ENCODE measurements around the gene CEP85.

CEP85 gene

GRCh38 chr1:26233903-26234643 is at the start of gene CEP85:
TSS of gene CEP85 (plus strand) at chr1:26234200. CDS start at chr1:26239784, 5,584 bp downstream.
- Histone ChIP-seq H3K27ac (ENCODE audit: low read length) (peak within 1 kb of the TSS; percentile 88), H3K27me3 (ENCODE audit: control insufficient read depth in 1 of 2, insufficient read depth in 2 of 2, low read length in 2 of 2) (no peaks in the 10 kb centered on the region), H3K36me3 (ENCODE audit: control insufficient read depth in 2 of 2, insufficient read depth in 2 of 2, low read length in 2 of 2) (no peaks in the 10 kb centered on the region), H3K9ac (ENCODE audit: low read length in 2 of 2) (peak within 1 kb of the TSS; percentile 90 to 91), H3K4me1 (ENCODE audit: control insufficient read depth, insufficient read depth, low read length) (peaks cover 9% of the 10 kb centered on the region), H3K4me3 (ENCODE audit: low read length in 2 of 2) (peak within 1 kb of the TSS; percentile 96 to 97), H3K9me3 (ENCODE audit: control insufficient read depth in 2 of 2, low read length in 2 of 2) (no peaks in the 10 kb centered on the region)

GRCh38 chr1:26184883-26185282 is 49.1 kb upstream of the CEP85 start:
- H3K27ac ChIP-seq (ENCODE audit: low read length): no peak overlapping the region
- H3K9me3 ChIP-seq (ENCODE audit: control insufficient read depth in 2 of 2, low read length in 2 of 2): no peaks in the 10 kb centered on the region
- no peaks in the 10 kb centered on the region for H3K36me3 ChIP-seq (ENCODE audit: control insufficient read depth in 2 of 2, insufficient read depth in 2 of 2, low read length in 2 of 2)
- no peak overlapping the region for H3K4me3 ChIP-seq (ENCODE audit: low read length in 2 of 2)
- no peaks in the 10 kb centered on the region for H3K27me3 ChIP-seq (ENCODE audit: control insufficient read depth in 1 of 2, insufficient read depth in 2 of 2, low read length in 2 of 2)
- H3K9ac ChIP-seq (ENCODE audit: low read length in 2 of 2): no peak overlapping the region
- no peaks in the 10 kb centered on the region for H3K4me1 ChIP-seq (ENCODE audit: control insufficient read depth, insufficient read depth, low read length)

GRCh38 chr1:26187882-26188281 is 46.1 kb upstream of the CEP85 start:
- no peaks in the 10 kb centered on the region for H3K4me1 ChIP-seq (ENCODE audit: control insufficient read depth, insufficient read depth, low read length)

GRCh38 chr1:26188477-26188876 is 45.5 kb upstream of the CEP85 start:
- Histone ChIP-seq H3K27me3 (ENCODE audit: control insufficient read depth in 1 of 2, insufficient read depth in 2 of 2, low read length in 2 of 2) (no peaks in the 10 kb centered on the region), H3K36me3 (ENCODE audit: control insufficient read depth in 2 of 2, insufficient read depth in 2 of 2, low read length in 2 of 2) (no peaks in the 10 kb centered on the region), H3K9me3 (ENCODE audit: control insufficient read depth in 2 of 2, low read length in 2 of 2) (no peaks in the 10 kb centered on the region), H3K27ac (ENCODE audit: low read length) (no peak overlapping the region), H3K4me3 (ENCODE audit: low read length in 2 of 2) (no peak overlapping the region), H3K4me1 (ENCODE audit: control insufficient read depth, insufficient read depth, low read length) (no peaks in the 10 kb centered on the region), H3K9ac (ENCODE audit: low read length in 2 of 2) (no peak overlapping the region)

More at GRCh38 chr1:26187882-26188281, 46.1 kb upstream of the CEP85 start:
- Histone ChIP-seq H3K27ac (ENCODE audit: low read length) (no peak overlapping the region), H3K4me3 (ENCODE audit: low read length in 2 of 2) (no peak overlapping the region), H3K9ac (ENCODE audit: low read length in 2 of 2) (no peak overlapping the region), H3K36me3 (ENCODE audit: control insufficient read depth in 2 of 2, insufficient read depth in 2 of 2, low read length in 2 of 2) (no peaks in the 10 kb centered on the region), H3K9me3 (ENCODE audit: control insufficient read depth in 2 of 2, low read length in 2 of 2) (no peaks in the 10 kb centered on the region), H3K27me3 (ENCODE audit: control insufficient read depth in 1 of 2, insufficient read depth in 2 of 2, low read length in 2 of 2) (no peaks in the 10 kb centered on the region)

- H3K9ac ChIP-seq (ENCODE audit: low read length in 2 of 2): no peak overlapping the region
- H3K4me1 ChIP-seq (ENCODE audit: control insufficient read depth, insufficient read depth, low read length): no peaks in the 10 kb centered on the region
- no peaks in the 10 kb centered on the region for H3K9me3 ChIP-seq (ENCODE audit: control insufficient read depth in 2 of 2, low read length in 2 of 2)
- H3K36me3 ChIP-seq (ENCODE audit: control insufficient read depth in 2 of 2, insufficient read depth in 2 of 2, low read length in 2 of 2): no peaks in the 10 kb centered on the region
- H3K4me3 ChIP-seq (ENCODE audit: low read length in 2 of 2): no peak overlapping the region
- no peak overlapping the region for H3K27ac ChIP-seq (ENCODE audit: low read length)
- H3K27me3 ChIP-seq (ENCODE audit: control insufficient read depth in 1 of 2, insufficient read depth in 2 of 2, low read length in 2 of 2): no peaks in the 10 kb centered on the region
These were observed 44.7 kb upstream of the CEP85 start for GRCh38 chr1:26189331-26189730.

GRCh38 chr1:26189751-26190275 is 44.2 kb upstream of the CEP85 start:
- no peaks in the 10 kb centered on the region for H3K9me3 ChIP-seq (ENCODE audit: control insufficient read depth in 2 of 2, low read length in 2 of 2)
- no peak overlapping the region for H3K27ac ChIP-seq (ENCODE audit: low read length)
- H3K27me3 ChIP-seq (ENCODE audit: control insufficient read depth in 1 of 2, insufficient read depth in 2 of 2, low read length in 2 of 2): no peaks in the 10 kb centered on the region
- no peaks in the 10 kb centered on the region for H3K4me1 ChIP-seq (ENCODE audit: control insufficient read depth, insufficient read depth, low read length)
- H3K36me3 ChIP-seq (ENCODE audit: control insufficient read depth in 2 of 2, insufficient read depth in 2 of 2, low read length in 2 of 2): no peaks in the 10 kb centered on the region
- no peak overlapping the region for H3K9ac ChIP-seq (ENCODE audit: low read length in 2 of 2)
- no peak overlapping the region for H3K4me3 ChIP-seq (ENCODE audit: low read length in 2 of 2)

GRCh38 chr1:26190373-26190987 is 43.5 kb upstream of the CEP85 start, which contains the start of gene CATSPER4:
TSS of gene CATSPER4 (plus strand) at chr1:26190602. CDS start at chr1:26190628, 26 bp downstream.
- no peaks in the 10 kb centered on the region for H3K4me1 ChIP-seq (ENCODE audit: control insufficient read depth, insufficient read depth, low read length)
- no peaks in the 10 kb centered on the region for H3K36me3 ChIP-seq (ENCODE audit: control insufficient read depth in 2 of 2, insufficient read depth in 2 of 2, low read length in 2 of 2)
- no peak within 1 kb of the TSS for H3K27ac ChIP-seq (ENCODE audit: low read length)
- no peak within 1 kb of the TSS for H3K9ac ChIP-seq (ENCODE audit: low read length in 2 of 2)
- no peaks in the 10 kb centered on the region for H3K9me3 ChIP-seq (ENCODE audit: control insufficient read depth in 2 of 2, low read length in 2 of 2)
- H3K4me3 ChIP-seq (ENCODE audit: low read length in 2 of 2): no peak within 1 kb of the TSS
- H3K27me3 ChIP-seq (ENCODE audit: control insufficient read depth in 1 of 2, insufficient read depth in 2 of 2, low read length in 2 of 2): no peaks in the 10 kb centered on the region

- Histone ChIP-seq H3K36me3 (ENCODE audit: control insufficient read depth in 2 of 2, insufficient read depth in 2 of 2, low read length in 2 of 2) (no peaks in the 10 kb centered on the region), H3K9me3 (ENCODE audit: control insufficient read depth in 2 of 2, low read length in 2 of 2) (no peaks in the 10 kb centered on the region), H3K27ac (ENCODE audit: low read length) (no peak overlapping the region), H3K4me3 (ENCODE audit: low read length in 2 of 2) (no peak overlapping the region), H3K4me1 (ENCODE audit: control insufficient read depth, insufficient read depth, low read length) (no peaks in the 10 kb centered on the region), H3K9ac (ENCODE audit: low read length in 2 of 2) (no peak overlapping the region), H3K27me3 (ENCODE audit: control insufficient read depth in 1 of 2, insufficient read depth in 2 of 2, low read length in 2 of 2) (no peaks in the 10 kb centered on the region)
These were observed 42.3 kb upstream of the CEP85 start for GRCh38 chr1:26191739-26192138.

GRCh38 chr1:26195805-26196204 is 38.2 kb upstream of the CEP85 start:
- H3K27me3 ChIP-seq (ENCODE audit: control insufficient read depth in 1 of 2, insufficient read depth in 2 of 2, low read length in 2 of 2): peaks cover 2 to 10% of the 10 kb centered on the region in 2 donors
- no peak overlapping the region for H3K4me3 ChIP-seq (ENCODE audit: low read length in 2 of 2)
- no peaks in the 10 kb centered on the region for H3K9me3 ChIP-seq (ENCODE audit: control insufficient read depth in 2 of 2, low read length in 2 of 2)
- no peak overlapping the region for H3K9ac ChIP-seq (ENCODE audit: low read length in 2 of 2)
- no peaks in the 10 kb centered on the region for H3K36me3 ChIP-seq (ENCODE audit: control insufficient read depth in 2 of 2, insufficient read depth in 2 of 2, low read length in 2 of 2)
- no peaks in the 10 kb centered on the region for H3K4me1 ChIP-seq (ENCODE audit: control insufficient read depth, insufficient read depth, low read length)
- no peak overlapping the region for H3K27ac ChIP-seq (ENCODE audit: low read length)

GRCh38 chr1:26197301-26197700 is 36.7 kb upstream of the CEP85 start:
- Histone ChIP-seq H3K27ac (ENCODE audit: low read length) (no peak overlapping the region), H3K36me3 (ENCODE audit: control insufficient read depth in 2 of 2, insufficient read depth in 2 of 2, low read length in 2 of 2) (no peaks in the 10 kb centered on the region), H3K27me3 (ENCODE audit: control insufficient read depth in 1 of 2, insufficient read depth in 2 of 2, low read length in 2 of 2) (peaks cover 6 to 13% of the 10 kb centered on the region in 2 donors), H3K4me3 (ENCODE audit: low read length in 2 of 2) (no peak overlapping the region), H3K9me3 (ENCODE audit: control insufficient read depth in 2 of 2, low read length in 2 of 2) (no peaks in the 10 kb centered on the region), H3K4me1 (ENCODE audit: control insufficient read depth, insufficient read depth, low read length) (no peaks in the 10 kb centered on the region), H3K9ac (ENCODE audit: low read length in 2 of 2) (no peak overlapping the region)

GRCh38 chr1:26197813-26198212 is 36.2 kb upstream of the CEP85 start:
- Histone ChIP-seq H3K4me1 (ENCODE audit: control insufficient read depth, insufficient read depth, low read length) (no peaks in the 10 kb centered on the region), H3K9ac (ENCODE audit: low read length in 2 of 2) (no peak overlapping the region), H3K27ac (ENCODE audit: low read length) (no peak overlapping the region), H3K4me3 (ENCODE audit: low read length in 2 of 2) (no peak overlapping the region), H3K27me3 (ENCODE audit: control insufficient read depth in 1 of 2, insufficient read depth in 2 of 2, low read length in 2 of 2) (peaks cover 6 to 13% of the 10 kb centered on the region in 2 donors), H3K9me3 (ENCODE audit: control insufficient read depth in 2 of 2, low read length in 2 of 2) (no peaks in the 10 kb centered on the region), H3K36me3 (ENCODE audit: control insufficient read depth in 2 of 2, insufficient read depth in 2 of 2, low read length in 2 of 2) (no peaks in the 10 kb centered on the region)
